DMS 273 (cell line): ENCODE measurements around the gene SFXN2.
A peak's percentile ranks its signal among the peaks of the same experiment; 100 is the strongest.

Experiments
- DNase-seq: peaks from one replicate; lab custom pipeline; 2025; ENCODE audit not compliant: unreplicated experiment; lab: John Stamatoyannopoulos, UW

SFXN2 gene

GRCh38 chr10:102775935-102776669 is 61.7 kb downstream of the SFXN2 start:
- no peak for DNase-seq

GRCh38 chr10:102776779-102777456 is 62.5 kb downstream of the SFXN2 start:
- DNase-seq: peak; percentile 85

- no peak for DNase-seq
These were observed 63.4 kb downstream of the SFXN2 start for GRCh38 chr10:102777711-102778453.

- DNase-seq: no peak
These were observed 64.3 kb downstream of the SFXN2 start for GRCh38 chr10:102778781-102779180.

GRCh38 chr10:102779680-102780526 is 65.5 kb downstream of the SFXN2 start:
- no peak for DNase-seq

GRCh38 chr10:102780527-102780808 is 66.0 kb downstream of the SFXN2 start:
- no peak for DNase-seq

GRCh38 chr10:102781090-102781920 is 66.9 kb downstream of the SFXN2 start:
- DNase-seq: no peak

GRCh38 chr10:102781921-102782557 is 67.6 kb downstream of the SFXN2 start:
- no peak for DNase-seq

- DNase-seq: no peak
These were observed 68.5 kb downstream of the SFXN2 start for GRCh38 chr10:102782673-102783551.

GRCh38 chr10:102783568-102783967 is 69.1 kb downstream of the SFXN2 start:
- no peak for DNase-seq

- DNase-seq: no peak
These were observed 71.4 kb downstream of the SFXN2 start for GRCh38 chr10:102785818-102786217.

GRCh38 chr10:102791754-102792395 is 77.4 kb downstream of the SFXN2 start:
- no peak for DNase-seq
